Erythroblast (primary cell): ENCODE results near the gene BOC.
"Not testable (repeated sequence)": the region's sequence is repeated elsewhere in the genome, so short reads cannot be mapped to it uniquely, and the experiment has no call there.

Source experiments
- DNase-seq, 2 experiments: peaks; one replicate each; lab custom pipeline; 2025; lab: John Stamatoyannopoulos, UW
- GATA1 ChIP-seq: IDR thresholded peaks from 2 replicates; pipeline ENCODE4 v1.6.1; 2011; ENCODE audit warnings: low read depth, mild to moderate bottlenecking, control low read depth, low read length, moderate library complexity
- POLR2A ChIP-seq: IDR thresholded peaks from 2 replicates; pipeline ENCODE4 v1.6.1; 2011; ENCODE audit warnings: mild to moderate bottlenecking, low read length

The BOC gene

DNA sequence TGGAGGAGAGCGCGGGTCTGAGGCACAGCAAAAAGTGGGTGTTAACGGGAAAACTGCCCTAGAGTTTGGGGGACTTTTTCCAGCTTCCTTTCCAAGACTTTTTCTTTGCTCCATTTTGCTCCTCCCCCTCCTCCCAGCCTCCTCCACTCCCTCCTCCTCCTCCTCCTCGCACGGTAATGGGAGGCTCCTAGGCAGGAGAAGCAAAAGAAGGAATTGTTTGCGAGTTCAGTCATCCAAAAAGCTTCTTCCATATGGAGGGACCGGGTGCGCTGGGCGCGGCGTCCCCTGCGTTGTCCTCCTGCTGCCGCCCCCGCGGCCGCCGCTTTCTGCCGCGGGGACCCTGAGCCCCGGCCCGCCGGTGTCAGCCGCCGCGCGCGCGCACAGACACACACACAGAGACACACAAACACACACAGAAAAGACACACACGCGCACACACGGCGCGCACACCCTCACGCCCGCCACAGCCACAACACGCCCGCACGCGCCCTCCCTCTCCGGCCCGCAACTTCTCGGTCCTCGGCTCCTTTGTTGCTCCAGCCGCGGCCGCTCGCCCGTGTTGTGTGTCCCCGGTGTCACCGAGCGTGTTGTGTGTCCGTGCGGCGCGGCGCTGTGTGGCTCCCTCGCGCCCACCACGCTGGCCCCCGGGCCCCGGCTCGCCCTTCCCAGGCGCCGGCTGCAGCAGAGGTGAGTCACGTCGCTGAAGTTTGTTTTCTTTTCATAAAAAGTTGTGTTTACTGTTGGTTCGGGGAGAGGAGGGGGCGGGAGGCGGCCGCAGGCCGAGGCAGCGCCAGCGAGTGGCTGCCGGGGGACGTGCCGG is at the start of gene BOC:
Gene BOC (plus strand): TSS at position 228 of the 820 bp plus-strand sequence. CDS start 38,246 bp downstream, outside the sequence.
- no peak for TF ChIP-seq GATA1
- TF ChIP-seq POLR2A: no peak
- DNase-seq: no peak

DNA sequence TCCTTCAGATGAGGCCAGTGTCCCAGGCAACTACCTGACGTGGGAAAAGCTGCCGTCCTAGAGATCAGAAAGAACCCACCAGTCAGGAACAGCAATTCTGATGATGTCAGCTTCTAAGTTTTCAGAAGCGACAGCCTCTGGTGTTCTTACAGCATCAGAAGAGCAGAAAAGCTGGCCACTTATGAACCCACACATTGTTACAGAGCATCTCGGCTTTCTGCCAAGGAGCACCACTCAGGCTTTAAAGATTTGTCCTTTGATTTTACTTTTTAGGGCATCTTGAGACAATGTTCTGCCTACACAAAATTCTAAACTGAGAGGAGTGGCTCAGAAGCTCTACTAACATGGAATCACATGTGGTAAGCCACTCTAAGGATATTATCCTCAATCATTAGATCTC is 49.7 kb upstream of the BOC start:
- TF ChIP-seq GATA1 (no peak), POLR2A (no peak)

GRCh38 chr3:113163152-113163551 is 48.2 kb upstream of the BOC start:
- TF ChIP-seq POLR2A (no peak), GATA1 (no peak)
- DNase-seq: no peak

More for the DNA sequence above, 49.7 kb upstream of the BOC start:
- DNase-seq: no peak

- DNase-seq: no peak
Measured at GRCh38 chr3:113165841-113166240, 45.5 kb upstream of the BOC start.

GRCh38 chr3:113166357-113166718 is 45.0 kb upstream of the BOC start:
- TF ChIP-seq POLR2A: no peak
- TF ChIP-seq GATA1: no peak
- no peak for DNase-seq

More at GRCh38 chr3:113165841-113166240, 45.5 kb upstream of the BOC start:
- TF ChIP-seq GATA1: no peak
- TF ChIP-seq POLR2A: no peak

DNA sequence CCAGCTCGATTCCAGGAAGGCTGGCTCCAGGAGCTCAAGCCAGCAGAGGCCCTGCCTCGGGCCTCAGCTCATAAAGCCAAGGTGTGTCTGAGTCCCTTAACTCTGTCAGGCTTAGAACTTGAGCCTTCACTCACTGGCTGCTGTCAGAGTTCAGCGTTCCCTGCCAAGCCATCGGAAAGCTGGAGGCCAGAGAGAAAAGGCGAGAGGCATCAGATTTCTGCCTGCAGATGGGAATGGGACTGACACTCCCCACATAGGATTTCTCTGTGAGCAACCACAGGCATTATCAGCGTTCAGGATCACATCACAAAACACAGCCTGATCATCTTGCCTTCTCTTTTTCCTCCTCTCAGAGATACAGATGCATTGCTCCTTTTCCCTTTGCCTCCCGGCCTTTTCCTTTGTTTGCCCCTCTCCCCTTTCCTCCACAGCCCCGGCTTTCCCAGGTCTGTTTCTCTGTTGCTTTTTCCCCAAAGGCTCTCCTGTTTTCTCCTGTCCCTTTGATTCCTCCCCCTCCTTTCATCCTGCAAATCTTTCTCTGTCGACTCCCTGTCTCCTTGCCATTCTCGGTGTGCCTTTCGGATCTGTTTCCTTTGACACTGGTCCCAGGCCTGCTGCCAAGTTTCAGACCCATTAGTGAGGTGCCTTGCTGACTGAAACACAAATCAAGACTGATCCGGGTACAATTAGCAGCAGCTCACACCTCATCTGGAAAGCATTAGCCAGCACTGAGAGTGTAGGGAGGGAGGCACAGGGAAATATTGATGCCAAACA is 44.5 kb upstream of the BOC start:
- DNase-seq: no peak

DNA sequence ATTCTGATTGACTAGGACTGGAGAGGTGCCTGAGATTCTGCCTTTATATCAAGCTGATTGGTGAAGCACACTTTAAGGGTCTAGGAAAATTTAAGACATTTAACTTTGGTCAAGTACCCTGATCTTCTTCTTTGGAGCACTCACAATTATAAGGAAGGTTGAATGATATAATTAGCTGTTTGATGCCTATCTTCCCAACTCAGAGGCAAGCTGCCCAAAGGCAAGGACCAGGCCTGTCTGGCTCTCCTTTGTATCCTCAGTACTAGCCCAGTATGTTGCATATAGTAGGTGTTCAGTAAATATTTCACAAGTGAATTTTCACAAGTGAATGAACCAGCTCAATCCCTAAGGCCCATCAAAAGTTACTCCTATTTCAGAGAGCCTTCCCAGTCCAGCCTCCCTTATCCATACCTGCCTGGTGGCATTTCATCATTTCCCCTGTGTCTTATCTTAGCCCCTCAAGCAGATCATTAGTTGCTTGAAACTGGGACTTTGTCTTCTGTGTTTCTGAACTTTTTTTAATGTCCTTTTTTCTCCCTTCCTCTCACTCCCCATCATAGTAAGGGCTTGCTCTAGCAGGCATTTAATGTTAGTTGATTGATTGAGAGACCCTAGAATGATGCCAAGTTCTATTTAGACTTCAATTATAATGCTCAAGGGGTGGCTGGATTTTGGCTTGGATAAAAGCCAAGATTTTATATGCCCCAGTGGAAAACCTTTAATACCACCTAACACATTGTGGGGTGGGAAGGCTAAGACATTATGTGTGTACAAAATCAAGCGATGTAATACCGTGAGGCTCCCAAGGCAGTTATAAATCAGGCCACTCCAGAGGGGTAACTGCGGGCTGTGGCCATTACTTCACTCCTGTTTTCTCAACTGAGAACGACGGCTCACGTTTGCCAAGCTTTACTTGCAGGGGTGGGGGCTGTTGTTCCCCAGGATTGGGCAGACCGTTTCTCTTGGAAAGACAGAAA is 43.2 kb upstream of the BOC start:
- DNase-seq: no peak

More for the DNA sequence above, 44.5 kb upstream of the BOC start:
- TF ChIP-seq GATA1: no peak
- no peak for TF ChIP-seq POLR2A

DNA sequence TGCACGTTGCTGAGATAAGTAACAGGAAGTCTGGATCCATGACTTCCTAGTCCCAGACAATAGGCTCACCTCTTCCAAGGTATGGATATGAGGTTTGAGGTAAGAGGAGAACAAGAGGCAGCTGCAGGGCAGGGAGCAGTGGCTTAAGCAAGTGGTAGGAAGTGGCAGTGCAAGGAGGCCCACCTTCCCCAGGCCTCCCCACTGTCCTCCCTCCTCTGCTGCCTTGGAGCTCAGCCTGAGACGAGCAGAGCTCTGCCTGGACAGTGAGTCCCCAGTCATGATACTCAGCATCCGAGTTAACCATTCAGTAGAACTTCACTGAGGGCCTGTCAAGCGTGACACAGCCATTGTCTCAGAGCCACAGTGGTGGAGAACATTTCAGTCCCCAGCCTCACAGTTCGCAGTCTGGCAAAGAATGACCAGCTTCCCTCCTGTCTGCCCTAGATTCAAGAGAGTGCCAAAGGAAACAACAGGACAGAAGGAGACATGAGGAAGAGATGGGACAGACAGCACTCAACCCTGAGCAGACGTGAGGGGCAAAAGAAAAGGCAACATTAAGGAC is 41.4 kb upstream of the BOC start:
- no peak for DNase-seq
- no peak for TF ChIP-seq POLR2A
- no peak for TF ChIP-seq GATA1

More for the DNA sequence above, 43.2 kb upstream of the BOC start:
- TF ChIP-seq GATA1 (no peak), POLR2A (no peak)

DNA sequence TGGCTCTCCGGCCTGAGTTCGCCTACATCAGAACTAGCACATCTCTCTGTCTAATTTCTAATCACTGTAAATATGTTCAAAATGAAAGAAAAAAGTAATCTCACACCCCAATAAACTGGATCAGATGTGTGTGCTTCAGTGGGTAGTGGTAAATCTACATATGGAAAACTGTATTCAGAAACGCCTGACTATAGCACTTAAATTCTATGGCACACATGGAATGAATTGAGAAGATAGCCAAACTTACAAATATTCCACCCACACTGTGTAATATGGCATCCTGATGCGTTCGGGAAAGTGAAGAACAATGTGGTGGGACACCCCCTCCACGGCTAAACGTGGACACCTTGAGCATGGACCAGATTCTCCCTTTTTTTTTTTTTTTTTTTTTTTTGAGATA is 40.6 kb upstream of the BOC start:
- DNase-seq: no peak
- TF ChIP-seq POLR2A: no peak
- TF ChIP-seq GATA1: no peak

GRCh38 chr3:113171675-113172300 is 39.6 kb upstream of the BOC start:
- DNase-seq: not testable (repeated sequence)

GRCh38 chr3:113173102-113173501 is 38.3 kb upstream of the BOC start:
- DNase-seq: no peak
- no peak for TF ChIP-seq POLR2A

DNA sequence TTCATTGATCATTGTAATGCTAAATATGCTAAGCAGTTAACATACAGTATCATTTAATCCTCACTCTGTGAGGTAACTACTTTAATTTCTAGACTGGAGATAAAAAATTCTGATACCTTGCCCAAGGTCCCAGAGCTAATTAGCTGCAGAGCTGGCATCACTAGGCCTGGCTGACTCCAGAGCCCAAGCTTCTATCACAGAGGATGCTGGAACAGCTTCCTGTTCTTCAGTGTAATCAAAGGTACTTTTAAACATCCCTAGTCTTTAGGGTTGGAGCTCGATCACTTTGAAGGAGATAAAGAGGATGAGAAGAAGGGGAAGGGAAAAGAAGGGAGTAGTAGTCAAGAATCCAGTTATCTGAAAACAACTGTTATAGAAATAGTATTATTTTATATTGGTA is 37.1 kb upstream of the BOC start:
- no peak for DNase-seq
- TF ChIP-seq POLR2A (no peak), GATA1 (no peak)
